ENCODE results near the gene RPTOR.

The RPTOR gene

GRCh38 chr17:80692931-80693467 lies 148.4 kb downstream of the RPTOR start:
- in situ Hi-C loops (cut with HindIII; ENCODE audit: low sequenced_read_pairs) = no loop called here
- TF ChIP-seq, protein P1, sequence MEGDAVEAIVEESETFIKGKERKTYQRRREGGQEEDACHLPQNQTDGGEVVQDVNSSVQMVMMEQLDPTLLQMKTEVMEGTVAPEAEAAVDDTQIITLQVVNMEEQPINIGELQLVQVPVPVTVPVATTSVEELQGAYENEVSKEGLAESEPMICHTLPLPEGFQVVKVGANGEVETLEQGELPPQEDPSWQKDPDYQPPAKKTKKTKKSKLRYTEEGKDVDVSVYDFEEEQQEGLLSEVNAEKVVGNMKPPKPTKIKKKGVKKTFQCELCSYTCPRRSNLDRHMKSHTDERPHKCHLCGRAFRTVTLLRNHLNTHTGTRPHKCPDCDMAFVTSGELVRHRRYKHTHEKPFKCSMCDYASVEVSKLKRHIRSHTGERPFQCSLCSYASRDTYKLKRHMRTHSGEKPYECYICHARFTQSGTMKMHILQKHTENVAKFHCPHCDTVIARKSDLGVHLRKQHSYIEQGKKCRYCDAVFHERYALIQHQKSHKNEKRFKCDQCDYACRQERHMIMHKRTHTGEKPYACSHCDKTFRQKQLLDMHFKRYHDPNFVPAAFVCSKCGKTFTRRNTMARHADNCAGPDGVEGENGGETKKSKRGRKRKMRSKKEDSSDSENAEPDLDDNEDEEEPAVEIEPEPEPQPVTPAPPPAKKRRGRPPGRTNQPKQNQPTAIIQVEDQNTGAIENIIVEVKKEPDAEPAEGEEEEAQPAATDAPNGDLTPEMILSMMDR (IDR thresholded peaks at IDR 0.05; ENCODE audit: low read depth, low read length, missing control alignments) = no peak
- H3K4me3 ChIP-seq (ENCODE audit: low read depth, low read length) = no peak overlapping the region
- no peak for DNase-seq (ENCODE audit: low read depth)

GRCh38 chr17:80693511-80693910 lies 148.9 kb downstream of the RPTOR start:
- in situ Hi-C loops (cut with HindIII; ENCODE audit: low sequenced_read_pairs) = no loop called here
- DNase-seq (ENCODE audit: low read depth) = no peak
- no peak overlapping the region for H3K4me3 ChIP-seq (ENCODE audit: low read depth, low read length)
- TF ChIP-seq, protein P1 (IDR thresholded peaks at IDR 0.05; ENCODE audit: low read depth, low read length, missing control alignments) = no peak

- DNase-seq (ENCODE audit: low read depth) = no peak
- in situ Hi-C loops (cut with HindIII; ENCODE audit: low sequenced_read_pairs) = no loop called here
- H3K4me3 ChIP-seq (ENCODE audit: low read depth, low read length) = no peak overlapping the region
- TF ChIP-seq, protein P1 (IDR thresholded peaks at IDR 0.05; ENCODE audit: low read depth, low read length, missing control alignments) = no peak
These were observed 149.7 kb downstream of the RPTOR start for GRCh38 chr17:80694085-80694991.

- H3K4me3 ChIP-seq (ENCODE audit: low read depth, low read length) = no peak overlapping the region
- DNase-seq (ENCODE audit: low read depth) = no peak
- TF ChIP-seq, protein P1 (IDR thresholded peaks at IDR 0.05; ENCODE audit: low read depth, low read length, missing control alignments) = no peak
- in situ Hi-C loops (cut with HindIII; ENCODE audit: low sequenced_read_pairs) = no loop called here
These were observed 150.6 kb downstream of the RPTOR start for GRCh38 chr17:80694992-80695912.

- TF ChIP-seq, protein P1 (IDR thresholded peaks at IDR 0.05; ENCODE audit: low read depth, low read length, missing control alignments) = no peak
- H3K4me3 ChIP-seq (ENCODE audit: low read depth, low read length) = no peak overlapping the region
- in situ Hi-C loops (cut with HindIII; ENCODE audit: low sequenced_read_pairs) = no loop called here
- DNase-seq (ENCODE audit: low read depth) = no peak
These were observed 151.3 kb downstream of the RPTOR start for GRCh38 chr17:80695979-80696378.

DNA sequence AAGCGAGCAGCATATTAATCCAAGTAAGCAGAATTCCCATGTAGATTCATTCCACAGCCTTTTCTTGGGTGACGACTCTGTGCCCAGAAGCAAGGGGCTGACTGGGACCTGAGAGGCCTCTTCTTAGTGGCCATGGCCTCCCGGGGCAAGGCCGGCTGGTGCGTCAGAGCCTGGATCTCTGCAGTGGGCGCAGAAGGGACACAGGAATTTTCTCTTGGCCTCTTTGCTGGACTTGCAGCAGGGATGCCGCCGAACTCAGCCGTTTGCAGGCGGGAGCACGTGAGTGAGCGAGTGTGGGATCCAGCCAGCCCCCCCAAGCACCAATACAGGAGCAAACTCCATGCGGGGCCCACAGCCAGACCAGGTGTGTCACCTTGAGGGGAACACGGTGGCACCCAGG lies 151.8 kb downstream of the RPTOR start:
- in situ Hi-C loops (cut with HindIII; ENCODE audit: low sequenced_read_pairs) = no loop called here
- no peak overlapping the region for H3K4me3 ChIP-seq (ENCODE audit: low read depth, low read length)
- no peak for DNase-seq (ENCODE audit: low read depth)
- TF ChIP-seq, protein P1 (IDR thresholded peaks at IDR 0.05; ENCODE audit: low read depth, low read length, missing control alignments) = no peak
